Measurements from ENCODE around the gene FOXD3. TPM values are rescaled to one million over a fixed set of nuclear protein-coding genes. Genes with fewer than 3 reads are reported as not detected.
A peak's percentile ranks its signal among the peaks of the same experiment; 100 is the strongest.

The FOXD3 gene
- total and polyA plus RNA-seq, 2 experiments from 2014 or later: 13.8 to 49.0 TPM

DNA sequence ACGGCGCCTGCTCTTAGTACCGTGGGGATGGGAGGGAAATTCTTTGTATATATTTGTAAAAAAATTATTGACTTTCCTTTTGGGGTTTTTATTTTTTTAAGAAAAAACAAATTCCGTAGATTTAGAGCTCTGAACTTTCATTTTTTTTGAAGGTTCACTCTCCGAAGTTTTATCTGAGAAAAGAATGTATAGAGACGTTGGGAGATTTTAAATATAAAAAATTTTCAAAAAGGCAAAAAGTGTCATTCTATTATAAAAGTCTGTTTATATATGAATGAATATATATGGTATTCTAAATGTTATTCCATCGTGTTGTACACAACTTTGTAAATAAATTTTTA, 2.4 kb downstream of the FOXD3 start:
- Histone ChIP-seq H3K27me3 (ENCODE audit: insufficient read depth) (peaks cover 67% of the 10 kb centered on the region), H3K27ac (ENCODE audit: low read depth) (no peak overlapping the region), H3K4me1 (ENCODE audit: insufficient read depth) (peaks cover 37% of the 10 kb centered on the region), H3K36me3 (ENCODE audit: insufficient read depth) (no peaks in the 10 kb centered on the region), H3K4me3 (peak overlapping the region; percentile 61), H2AFZ (no peak overlapping the region), H3K79me2 (replicated peaks; ENCODE audit: insufficient read depth) (peaks cover 27% of the 10 kb centered on the region), H3F3A (replicated peaks; ENCODE audit: low read depth) (peaks cover 13% of the 10 kb centered on the region; the same call in 1 of the 2 replicates), H3K9me2 (ENCODE audit: insufficient read depth) (no peaks in the 10 kb centered on the region), H3K4me2 (peak overlapping the region; percentile 88), H4K20me1 (replicated peaks; ENCODE audit: insufficient read depth) (no peaks in the 10 kb centered on the region)
- Mint-ChIP-seq H3K27me3 (ENCODE audit: insufficient read depth, low read depth, poor library complexity) (peaks cover 78% of the 10 kb centered on the region), H3K4me3 (peak overlapping the region; percentile 96), H3K27ac (no peak overlapping the region), H3K4me1 (peaks cover 36% of the 10 kb centered on the region), H3K9me3 (peaks cover 4% of the 10 kb centered on the region; the same call in 2 of the 3 replicates), H3K36me3 (ENCODE audit: low read depth) (peaks cover 32% of the 10 kb centered on the region)
- TF ChIP-seq NANOG (IDR thresholded peaks at IDR 0.05; ENCODE audit: borderline replicate concordance) (no peak), EZH2 (IDR thresholded peaks at IDR 0.05; ENCODE audit: low read depth, unreplicated experiment) (peak; percentile 62)
- DNase-seq (ENCODE audit: low spot score): no peak
- ATAC-seq: no peak

DNA sequence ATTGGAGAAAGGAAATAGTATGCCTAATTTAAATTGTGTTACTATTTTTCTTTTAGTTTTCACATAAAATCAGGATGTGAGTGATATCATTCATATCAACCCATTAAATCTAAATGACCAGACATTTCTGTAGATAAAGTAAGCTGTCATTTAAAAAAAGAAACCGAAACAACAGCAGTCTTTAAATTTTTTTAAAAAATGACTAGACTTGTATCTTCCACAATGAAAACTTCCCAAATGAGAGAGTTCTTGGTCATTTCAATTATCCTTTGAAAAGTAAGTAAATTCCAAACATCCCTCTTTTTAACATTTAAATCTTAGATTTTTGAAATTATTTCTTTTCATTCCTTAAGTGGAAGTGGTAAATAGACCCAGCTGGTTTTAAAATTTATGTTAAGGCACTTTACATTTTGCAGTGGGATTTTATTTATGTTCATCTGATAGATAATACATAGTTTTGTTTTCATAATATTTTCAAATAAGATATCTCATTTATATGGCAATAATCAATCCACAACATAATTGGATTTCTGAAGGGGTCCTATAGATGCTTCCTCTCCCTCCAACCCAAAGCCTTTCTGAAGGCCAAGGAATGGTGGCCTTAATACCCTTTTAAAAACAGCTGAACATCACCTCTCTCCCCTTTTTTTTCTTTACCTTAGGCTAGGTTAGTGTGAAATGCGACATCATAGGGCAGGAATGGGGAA, 3.1 kb downstream of the FOXD3 start:
- Mint-ChIP-seq H3K9me3 (peaks cover 4% of the 10 kb centered on the region; the same call in 2 of the 3 replicates), H3K27ac (no peak overlapping the region), H3K4me3 (peak overlapping the region; percentile 96), H3K27me3 (ENCODE audit: insufficient read depth, low read depth, poor library complexity) (peaks cover 76% of the 10 kb centered on the region), H3K36me3 (ENCODE audit: low read depth) (peaks cover 27% of the 10 kb centered on the region), H3K4me1 (peaks cover 35% of the 10 kb centered on the region)
- peaks cover 37% of the 10 kb centered on the region for H3K4me1 ChIP-seq (ENCODE audit: insufficient read depth)
- H3K27me3 ChIP-seq (ENCODE audit: insufficient read depth): peaks cover 67% of the 10 kb centered on the region
- TF ChIP-seq EZH2phosphoT487 (IDR thresholded peaks at IDR 0.05; ENCODE audit: unreplicated experiment) (no peak), NANOG (IDR thresholded peaks at IDR 0.05; ENCODE audit: borderline replicate concordance) (no peak), JUNB (IDR thresholded peaks at IDR 0.05; ENCODE audit: unreplicated experiment) (no peak), CREB1 (CRISPR knock-in tag; IDR thresholded peaks at IDR 0.05; ENCODE audit: low read depth) (no peak), EZH2 (IDR thresholded peaks at IDR 0.05; ENCODE audit: low read depth, unreplicated experiment) (no peak), STAT1 (IDR thresholded peaks at IDR 0.05; ENCODE audit: unreplicated experiment) (no peak), POLR2AphosphoS5 (IDR thresholded peaks at IDR 0.05; ENCODE audit: low read depth) (no peak), ZNF114 (CRISPR knock-in tag; IDR thresholded peaks at IDR 0.05) (no peak)
- TF ChIP-seq, protein P1, sequence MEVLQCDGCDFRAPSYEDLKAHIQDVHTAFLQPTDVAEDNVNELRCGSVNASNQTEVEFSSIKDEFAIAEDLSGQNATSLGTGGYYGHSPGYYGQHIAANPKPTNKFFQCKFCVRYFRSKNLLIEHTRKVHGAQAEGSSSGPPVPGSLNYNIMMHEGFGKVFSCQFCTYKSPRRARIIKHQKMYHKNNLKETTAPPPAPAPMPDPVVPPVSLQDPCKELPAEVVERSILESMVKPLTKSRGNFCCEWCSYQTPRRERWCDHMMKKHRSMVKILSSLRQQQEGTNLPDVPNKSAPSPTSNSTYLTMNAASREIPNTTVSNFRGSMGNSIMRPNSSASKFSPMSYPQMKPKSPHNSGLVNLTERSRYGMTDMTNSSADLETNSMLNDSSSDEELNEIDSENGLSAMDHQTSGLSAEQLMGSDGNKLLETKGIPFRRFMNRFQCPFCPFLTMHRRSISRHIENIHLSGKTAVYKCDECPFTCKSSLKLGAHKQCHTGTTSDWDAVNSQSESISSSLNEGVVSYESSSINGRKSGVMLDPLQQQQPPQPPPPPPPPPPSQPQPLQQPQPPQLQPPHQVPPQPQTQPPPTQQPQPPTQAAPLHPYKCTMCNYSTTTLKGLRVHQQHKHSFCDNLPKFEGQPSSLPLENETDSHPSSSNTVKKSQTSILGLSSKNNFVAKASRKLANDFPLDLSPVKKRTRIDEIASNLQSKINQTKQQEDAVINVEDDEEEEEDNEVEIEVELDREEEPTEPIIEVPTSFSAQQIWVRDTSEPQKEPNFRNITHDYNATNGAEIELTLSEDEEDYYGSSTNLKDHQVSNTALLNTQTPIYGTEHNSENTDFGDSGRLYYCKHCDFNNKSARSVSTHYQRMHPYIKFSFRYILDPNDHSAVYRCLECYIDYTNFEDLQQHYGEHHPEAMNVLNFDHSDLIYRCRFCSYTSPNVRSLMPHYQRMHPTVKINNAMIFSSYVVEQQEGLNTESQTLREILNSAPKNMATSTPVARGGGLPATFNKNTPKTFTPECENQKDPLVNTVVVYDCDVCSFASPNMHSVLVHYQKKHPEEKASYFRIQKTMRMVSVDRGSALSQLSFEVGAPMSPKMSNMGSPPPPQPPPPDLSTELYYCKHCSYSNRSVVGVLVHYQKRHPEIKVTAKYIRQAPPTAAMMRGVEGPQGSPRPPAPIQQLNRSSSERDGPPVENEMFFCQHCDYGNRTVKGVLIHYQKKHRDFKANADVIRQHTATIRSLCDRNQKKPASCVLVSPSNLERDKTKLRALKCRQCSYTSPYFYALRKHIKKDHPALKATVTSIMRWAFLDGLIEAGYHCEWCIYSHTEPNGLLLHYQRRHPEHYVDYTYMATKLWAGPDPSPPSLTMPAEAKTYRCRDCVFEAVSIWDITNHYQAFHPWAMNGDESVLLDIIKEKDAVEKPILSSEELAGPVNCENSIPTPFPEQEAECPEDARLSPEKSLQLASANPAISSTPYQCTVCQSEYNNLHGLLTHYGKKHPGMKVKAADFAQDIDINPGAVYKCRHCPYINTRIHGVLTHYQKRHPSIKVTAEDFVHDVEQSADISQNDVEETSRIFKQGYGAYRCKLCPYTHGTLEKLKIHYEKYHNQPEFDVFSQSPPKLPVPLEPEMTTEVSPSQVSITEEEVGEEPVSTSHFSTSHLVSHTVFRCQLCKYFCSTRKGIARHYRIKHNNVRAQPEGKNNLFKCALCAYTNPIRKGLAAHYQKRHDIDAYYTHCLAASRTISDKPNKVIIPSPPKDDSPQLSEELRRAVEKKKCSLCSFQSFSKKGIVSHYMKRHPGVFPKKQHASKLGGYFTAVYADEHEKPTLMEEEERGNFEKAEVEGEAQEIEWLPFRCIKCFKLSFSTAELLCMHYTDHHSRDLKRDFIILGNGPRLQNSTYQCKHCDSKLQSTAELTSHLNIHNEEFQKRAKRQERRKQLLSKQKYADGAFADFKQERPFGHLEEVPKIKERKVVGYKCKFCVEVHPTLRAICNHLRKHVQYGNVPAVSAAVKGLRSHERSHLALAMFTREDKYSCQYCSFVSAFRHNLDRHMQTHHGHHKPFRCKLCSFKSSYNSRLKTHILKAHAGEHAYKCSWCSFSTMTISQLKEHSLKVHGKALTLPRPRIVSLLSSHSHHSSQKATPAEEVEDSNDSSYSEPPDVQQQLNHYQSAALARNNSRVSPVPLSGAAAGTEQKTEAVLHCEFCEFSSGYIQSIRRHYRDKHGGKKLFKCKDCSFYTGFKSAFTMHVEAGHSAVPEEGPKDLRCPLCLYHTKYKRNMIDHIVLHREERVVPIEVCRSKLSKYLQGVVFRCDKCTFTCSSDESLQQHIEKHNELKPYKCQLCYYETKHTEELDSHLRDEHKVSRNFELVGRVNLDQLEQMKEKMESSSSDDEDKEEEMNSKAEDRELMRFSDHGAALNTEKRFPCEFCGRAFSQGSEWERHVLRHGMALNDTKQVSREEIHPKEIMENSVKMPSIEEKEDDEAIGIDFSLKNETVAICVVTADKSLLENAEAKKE (CRISPR knock-in tag; IDR thresholded peaks at IDR 0.05): no peak
- TF ChIP-seq, protein P2, sequence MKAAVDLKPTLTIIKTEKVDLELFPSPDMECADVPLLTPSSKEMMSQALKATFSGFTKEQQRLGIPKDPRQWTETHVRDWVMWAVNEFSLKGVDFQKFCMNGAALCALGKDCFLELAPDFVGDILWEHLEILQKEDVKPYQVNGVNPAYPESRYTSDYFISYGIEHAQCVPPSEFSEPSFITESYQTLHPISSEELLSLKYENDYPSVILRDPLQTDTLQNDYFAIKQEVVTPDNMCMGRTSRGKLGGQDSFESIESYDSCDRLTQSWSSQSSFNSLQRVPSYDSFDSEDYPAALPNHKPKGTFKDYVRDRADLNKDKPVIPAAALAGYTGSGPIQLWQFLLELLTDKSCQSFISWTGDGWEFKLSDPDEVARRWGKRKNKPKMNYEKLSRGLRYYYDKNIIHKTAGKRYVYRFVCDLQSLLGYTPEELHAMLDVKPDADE (IDR thresholded peaks at IDR 0.05): no peak
- TF ChIP-seq, protein P3, sequence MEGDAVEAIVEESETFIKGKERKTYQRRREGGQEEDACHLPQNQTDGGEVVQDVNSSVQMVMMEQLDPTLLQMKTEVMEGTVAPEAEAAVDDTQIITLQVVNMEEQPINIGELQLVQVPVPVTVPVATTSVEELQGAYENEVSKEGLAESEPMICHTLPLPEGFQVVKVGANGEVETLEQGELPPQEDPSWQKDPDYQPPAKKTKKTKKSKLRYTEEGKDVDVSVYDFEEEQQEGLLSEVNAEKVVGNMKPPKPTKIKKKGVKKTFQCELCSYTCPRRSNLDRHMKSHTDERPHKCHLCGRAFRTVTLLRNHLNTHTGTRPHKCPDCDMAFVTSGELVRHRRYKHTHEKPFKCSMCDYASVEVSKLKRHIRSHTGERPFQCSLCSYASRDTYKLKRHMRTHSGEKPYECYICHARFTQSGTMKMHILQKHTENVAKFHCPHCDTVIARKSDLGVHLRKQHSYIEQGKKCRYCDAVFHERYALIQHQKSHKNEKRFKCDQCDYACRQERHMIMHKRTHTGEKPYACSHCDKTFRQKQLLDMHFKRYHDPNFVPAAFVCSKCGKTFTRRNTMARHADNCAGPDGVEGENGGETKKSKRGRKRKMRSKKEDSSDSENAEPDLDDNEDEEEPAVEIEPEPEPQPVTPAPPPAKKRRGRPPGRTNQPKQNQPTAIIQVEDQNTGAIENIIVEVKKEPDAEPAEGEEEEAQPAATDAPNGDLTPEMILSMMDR (conservative IDR thresholded peaks at IDR 0.05; ENCODE audit: low read depth in 2 of 2): no peak
- H3K79me2 ChIP-seq (replicated peaks; ENCODE audit: insufficient read depth): peaks cover 20% of the 10 kb centered on the region
- DNase-seq (ENCODE audit: low spot score): peak; percentile 39
- peak overlapping the region; percentile 88 for H3K4me2 ChIP-seq
- peaks cover 7% of the 10 kb centered on the region; the same call in 1 of the 2 replicates for H3F3A ChIP-seq (replicated peaks; ENCODE audit: low read depth)
- peak overlapping the region; percentile 61 for H3K4me3 ChIP-seq
- no peak overlapping the region for H2AFZ ChIP-seq
- no peaks in the 10 kb centered on the region for H3K9me2 ChIP-seq (ENCODE audit: insufficient read depth)
- no peaks in the 10 kb centered on the region for H3K36me3 ChIP-seq (ENCODE audit: insufficient read depth)
- no peak overlapping the region for H3K27ac ChIP-seq (ENCODE audit: low read depth)
- no peaks in the 10 kb centered on the region for H4K20me1 ChIP-seq (replicated peaks; ENCODE audit: insufficient read depth)
- ATAC-seq: no peak
